ENCODE results near the gene HACD2. TPM values are rescaled to one million over a fixed set of nuclear protein-coding genes. Genes with fewer than 3 reads are reported as not detected.

Gene HACD2
- total RNA-seq, 1 experiment from 2014 or later, result 27.4 TPM

DNA sequence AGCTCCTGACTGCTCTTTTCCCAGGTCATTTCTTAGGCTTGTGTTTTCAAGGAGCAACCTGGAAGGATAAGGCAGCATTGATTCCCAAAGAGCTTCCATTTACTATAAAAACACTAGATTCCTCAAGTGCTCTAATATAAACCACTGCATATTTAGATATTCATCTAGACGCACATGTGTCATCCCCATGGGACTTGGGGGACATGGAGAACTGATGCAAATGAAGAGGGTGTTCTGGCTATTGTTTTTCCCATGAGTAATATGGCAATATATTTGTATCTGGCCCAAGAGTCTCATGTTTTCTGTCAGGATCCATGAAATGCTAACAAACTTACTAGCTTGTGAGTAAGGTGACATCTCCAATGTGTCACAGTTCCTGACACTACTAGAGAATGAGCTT lies 31.3 kb downstream of the HACD2 start:
- H2AK5ac ChIP-seq (ENCODE audit: insufficient read length, low read length), result no peak overlapping the region
- H3K4me1 Mint-ChIP-seq, result peaks cover 2 to 6% of the 10 kb centered on the region in 2 experiments; a peak in 2 of 4 replicates
- no peaks in the 10 kb centered on the region for H3K27me3 ChIP-seq (ENCODE audit: insufficient read depth, low read length)
- H3K4ac ChIP-seq (ENCODE audit: low read depth, low read length), result no peak overlapping the region
- H3K79me2 ChIP-seq (ENCODE audit: insufficient read depth, low read length), result no peaks in the 10 kb centered on the region
- TF ChIP-seq, protein P1, sequence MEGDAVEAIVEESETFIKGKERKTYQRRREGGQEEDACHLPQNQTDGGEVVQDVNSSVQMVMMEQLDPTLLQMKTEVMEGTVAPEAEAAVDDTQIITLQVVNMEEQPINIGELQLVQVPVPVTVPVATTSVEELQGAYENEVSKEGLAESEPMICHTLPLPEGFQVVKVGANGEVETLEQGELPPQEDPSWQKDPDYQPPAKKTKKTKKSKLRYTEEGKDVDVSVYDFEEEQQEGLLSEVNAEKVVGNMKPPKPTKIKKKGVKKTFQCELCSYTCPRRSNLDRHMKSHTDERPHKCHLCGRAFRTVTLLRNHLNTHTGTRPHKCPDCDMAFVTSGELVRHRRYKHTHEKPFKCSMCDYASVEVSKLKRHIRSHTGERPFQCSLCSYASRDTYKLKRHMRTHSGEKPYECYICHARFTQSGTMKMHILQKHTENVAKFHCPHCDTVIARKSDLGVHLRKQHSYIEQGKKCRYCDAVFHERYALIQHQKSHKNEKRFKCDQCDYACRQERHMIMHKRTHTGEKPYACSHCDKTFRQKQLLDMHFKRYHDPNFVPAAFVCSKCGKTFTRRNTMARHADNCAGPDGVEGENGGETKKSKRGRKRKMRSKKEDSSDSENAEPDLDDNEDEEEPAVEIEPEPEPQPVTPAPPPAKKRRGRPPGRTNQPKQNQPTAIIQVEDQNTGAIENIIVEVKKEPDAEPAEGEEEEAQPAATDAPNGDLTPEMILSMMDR (conservative IDR thresholded peaks at IDR 0.05), result no peak
- H4K5ac ChIP-seq (ENCODE audit: insufficient read length, low read depth, low read length), result no peak overlapping the region
- H3K56ac ChIP-seq (ENCODE audit: insufficient read length, low read depth, low read length), result no peak overlapping the region
- H3K27ac Mint-ChIP-seq, result no peak overlapping the region
- H3K9me3 Mint-ChIP-seq, result peaks cover 46 to 53% of the 10 kb centered on the region in 2 experiments
- H3K4me2 ChIP-seq (ENCODE audit: insufficient read depth, insufficient read length, low read length), result no peak overlapping the region
- H3K79me1 ChIP-seq (ENCODE audit: insufficient read depth, low read depth, low read length, poor library complexity, severe bottlenecking), result no peaks in the 10 kb centered on the region
- H2BK5ac ChIP-seq (ENCODE audit: insufficient read length, low read length), result no peak overlapping the region
- no peaks in the 10 kb centered on the region for H3K4me1 ChIP-seq (ENCODE audit: insufficient read depth, low read length)
- no peak overlapping the region for H2BK20ac ChIP-seq (ENCODE audit: low read depth, low read length, poor library complexity, severe bottlenecking)
- no peak overlapping the region for H2BK15ac ChIP-seq (ENCODE audit: low read depth, low read length)
- no peak overlapping the region for H3K14ac ChIP-seq (ENCODE audit: insufficient read depth, low read length)
- H2AFZ ChIP-seq (ENCODE audit: low read length), result no peak overlapping the region
- no peaks in the 10 kb centered on the region for H4K20me1 ChIP-seq (ENCODE audit: control insufficient read depth, insufficient read depth, insufficient read length)
- WGBS (ENCODE audit: extremely low coverage, insufficient read length, low lambda C conversion rate), result no CpG with 5 or more reads among the region's 1 CpG
- peaks cover 49 to 69% (median 58%) of the 10 kb centered on the region in 3 experiments for H3K36me3 Mint-ChIP-seq (ENCODE audit: insufficient read depth in 1 of 3, low read depth in 3 of 3)
- no peak overlapping the region for H4K91ac ChIP-seq (ENCODE audit: insufficient read length, low read depth, low read length)
- no peak overlapping the region for H2BK12ac ChIP-seq (ENCODE audit: insufficient read length, low read depth, low read length)
- no peaks in the 10 kb centered on the region for H3K9me3 ChIP-seq (ENCODE audit: control insufficient read depth, low read depth, low read length)
- no peak overlapping the region for H3K18ac ChIP-seq (ENCODE audit: insufficient read length, low read depth, low read length)
- H3T11ph ChIP-seq (ENCODE audit: low read length), result no peak overlapping the region
- no peak overlapping the region for H3K27ac ChIP-seq (ENCODE audit: insufficient read length, low read depth, low read length)
- no peak for DNase-seq
- H3K23ac ChIP-seq (ENCODE audit: insufficient read length, low read depth, low read length), result no peak overlapping the region
- no peak overlapping the region for H3K9ac ChIP-seq (ENCODE audit: extremely low read depth, insufficient read length, low read length)
- H2BK120ac ChIP-seq (ENCODE audit: low read depth, low read length, poor library complexity, severe bottlenecking), result no peak overlapping the region
- H3K23me2 ChIP-seq (ENCODE audit: insufficient read length, low read depth, low read length, poor library complexity, severe bottlenecking), result no peaks in the 10 kb centered on the region
- H4K8ac ChIP-seq (replicated peaks; ENCODE audit: insufficient read length, low read depth, low read length), result no peak overlapping the region
- H3K27me3 Mint-ChIP-seq (ENCODE audit: low read depth), result no peaks in the 10 kb centered on the region
- no peak overlapping the region for H3K4me3 Mint-ChIP-seq

Data from H9 (cell line).